ENCODE measurements around the gene NR1D2.

NR1D2 gene

GRCh38 chr3:23931597-23931996 lies 13.5 kb upstream of the NR1D2 start:
- Histone ChIP-seq H3K27ac (ENCODE audit: low read depth, low read length) (no peak overlapping the region), H4K20me1 (ENCODE audit: control insufficient read depth, insufficient read depth, low read depth, low read length) (no peaks in the 10 kb centered on the region), H3F3A (ENCODE audit: control insufficient read depth, insufficient read depth) (0 out of 2 replicates have a peak, but pooled peaks cover 2% of the 10 kb centered on the region), H3K9me2 (replicated peaks; ENCODE audit: control insufficient read depth, low read length) (no peaks in the 10 kb centered on the region), H3K36me3 (ENCODE audit: control insufficient read depth, low read length) (no peaks in the 10 kb centered on the region), H3K27me3 (ENCODE audit: control insufficient read depth, low read length) (0 out of 2 replicates have a peak, but pooled peaks cover 3% of the 10 kb centered on the region), H3K4me2 (ENCODE audit: low read length) (no peak overlapping the region), H3K4me1 (ENCODE audit: control insufficient read depth, low read length) (no peaks in the 10 kb centered on the region), H3K9me3 (ENCODE audit: control insufficient read depth, insufficient read depth, low read length) (no peaks in the 10 kb centered on the region), H3K4me3 (ENCODE audit: low read length) (no peak overlapping the region), H3K79me2 (ENCODE audit: control insufficient read depth, low read length) (no peaks in the 10 kb centered on the region)
- TF ChIP-seq EZH2phosphoT487 (IDR thresholded peaks at IDR 0.05; ENCODE audit: borderline replicate concordance, low read length) = no peak
- TF ChIP-seq CTCF (IDR thresholded peaks at IDR 0.05; ENCODE audit: low read depth, low read length, poor library complexity, severe bottlenecking) = no peak

GRCh38 chr3:23932571-23932970 lies 12.5 kb upstream of the NR1D2 start:
- no peak overlapping the region for H3K27ac ChIP-seq (ENCODE audit: low read depth, low read length)
- no peaks in the 10 kb centered on the region for H3K79me2 ChIP-seq (ENCODE audit: control insufficient read depth, low read length)
- no peaks in the 10 kb centered on the region for H3F3A ChIP-seq (ENCODE audit: control insufficient read depth, insufficient read depth)
- peaks cover 6% of the 10 kb centered on the region; the same call in 1 of the 2 replicates for H3K27me3 ChIP-seq (ENCODE audit: control insufficient read depth, low read length)
- H3K4me2 ChIP-seq (ENCODE audit: low read length) = no peak overlapping the region
- no peaks in the 10 kb centered on the region for H3K9me2 ChIP-seq (replicated peaks; ENCODE audit: control insufficient read depth, low read length)
- no peaks in the 10 kb centered on the region for H3K4me1 ChIP-seq (ENCODE audit: control insufficient read depth, low read length)
- no peaks in the 10 kb centered on the region for H3K36me3 ChIP-seq (ENCODE audit: control insufficient read depth, low read length)
- TF ChIP-seq CTCF (IDR thresholded peaks at IDR 0.05; ENCODE audit: low read depth, low read length, poor library complexity, severe bottlenecking) (no peak), EZH2phosphoT487 (IDR thresholded peaks at IDR 0.05; ENCODE audit: borderline replicate concordance, low read length) (no peak)
- no peaks in the 10 kb centered on the region for H4K20me1 ChIP-seq (ENCODE audit: control insufficient read depth, insufficient read depth, low read depth, low read length)
- H3K4me3 ChIP-seq (ENCODE audit: low read length) = no peak overlapping the region
- no peaks in the 10 kb centered on the region for H3K9me3 ChIP-seq (ENCODE audit: control insufficient read depth, insufficient read depth, low read length)

- no peak overlapping the region for H3K4me2 ChIP-seq (ENCODE audit: low read length)
- H3K9me3 ChIP-seq (ENCODE audit: control insufficient read depth, insufficient read depth, low read length) = no peaks in the 10 kb centered on the region
- no peak overlapping the region for H3K4me3 ChIP-seq (ENCODE audit: low read length)
- no peaks in the 10 kb centered on the region for H4K20me1 ChIP-seq (ENCODE audit: control insufficient read depth, insufficient read depth, low read depth, low read length)
- H3F3A ChIP-seq (ENCODE audit: control insufficient read depth, insufficient read depth) = no peaks in the 10 kb centered on the region
- H3K36me3 ChIP-seq (ENCODE audit: control insufficient read depth, low read length) = no peaks in the 10 kb centered on the region
- H3K9me2 ChIP-seq (replicated peaks; ENCODE audit: control insufficient read depth, low read length) = no peaks in the 10 kb centered on the region
- H3K27me3 ChIP-seq (ENCODE audit: control insufficient read depth, low read length) = peaks cover 13% of the 10 kb centered on the region; the same call in 1 of the 2 replicates
- H3K27ac ChIP-seq (ENCODE audit: low read depth, low read length) = no peak overlapping the region
- H3K79me2 ChIP-seq (ENCODE audit: control insufficient read depth, low read length) = no peaks in the 10 kb centered on the region
- TF ChIP-seq CTCF (IDR thresholded peaks at IDR 0.05; ENCODE audit: low read depth, low read length, poor library complexity, severe bottlenecking) (no peak), EZH2phosphoT487 (IDR thresholded peaks at IDR 0.05; ENCODE audit: borderline replicate concordance, low read length) (no peak)
- H3K4me1 ChIP-seq (ENCODE audit: control insufficient read depth, low read length) = no peaks in the 10 kb centered on the region
These were observed 10.8 kb upstream of the NR1D2 start for GRCh38 chr3:23934253-23934652.

Measured in DOHH2 (cell line).